Activated gamma-delta T cell treated with Interleukin-2 at 50 U/mL for 16 hours (primary cell): ENCODE data around the gene HSPB3.
"Not testable (repeated sequence)": the region's sequence is repeated elsewhere in the genome, so short reads cannot be mapped to it uniquely, and the experiment has no call there.

Experiments
- DNase-seq: peaks from one replicate; pipeline ENCODE4 v3.0.0-alpha.2; 2020

Gene HSPB3

GRCh38 chr5:54457094-54457862 lies 1.8 kb downstream of the HSPB3 start:
- DNase-seq, result no peak

GRCh38 chr5:54458221-54458620 lies 2.7 kb downstream of the HSPB3 start:
- DNase-seq, result no peak

GRCh38 chr5:54460181-54460919 lies 4.9 kb downstream of the HSPB3 start:
- DNase-seq, result no peak

GRCh38 chr5:54462281-54462680 lies 6.8 kb downstream of the HSPB3 start:
- DNase-seq, result no peak

- DNase-seq, result no peak
Measured at GRCh38 chr5:54463713-54464112, 8.2 kb downstream of the HSPB3 start.

- no peak for DNase-seq
Measured at GRCh38 chr5:54469622-54470021, 14.1 kb downstream of the HSPB3 start.

GRCh38 chr5:54470128-54470527 lies 14.6 kb downstream of the HSPB3 start:
- no peak for DNase-seq

- DNase-seq, result no peak
Measured at GRCh38 chr5:54470677-54471076, 15.2 kb downstream of the HSPB3 start.

- DNase-seq, result no peak
Measured at GRCh38 chr5:54471398-54471797, 15.9 kb downstream of the HSPB3 start.

- no peak for DNase-seq
Measured at GRCh38 chr5:54476682-54477081, 21.2 kb downstream of the HSPB3 start.

- no peak for DNase-seq
Measured at GRCh38 chr5:54477941-54478478, 22.5 kb downstream of the HSPB3 start.

GRCh38 chr5:54480296-54480695 lies 24.8 kb downstream of the HSPB3 start:
- DNase-seq, result no peak

- no peak for DNase-seq
Measured at GRCh38 chr5:54484219-54484894, 28.9 kb downstream of the HSPB3 start.

- not testable (repeated sequence) for DNase-seq
Measured at GRCh38 chr5:54485659-54486058, 30.2 kb downstream of the HSPB3 start.

- not testable (repeated sequence) for DNase-seq
Measured at GRCh38 chr5:54489648-54489979, 34.1 kb downstream of the HSPB3 start.

GRCh38 chr5:54491326-54491725 lies 35.8 kb downstream of the HSPB3 start:
- no peak for DNase-seq

- DNase-seq, result no peak
Measured at GRCh38 chr5:54492178-54492577, 36.7 kb downstream of the HSPB3 start.

- no peak for DNase-seq
Measured at GRCh38 chr5:54495027-54495426, 39.5 kb downstream of the HSPB3 start.
